B cell (primary cell): ENCODE data around the gene ATP5MC3. TPM values are rescaled to one million over a fixed set of nuclear protein-coding genes. Genes with fewer than 3 reads are reported as not detected.
A peak's percentile ranks its signal among the peaks of the same experiment; 100 is the strongest.

Experiments used
- ATAC-seq: fragments of 200-7000 bp; cut with Tn5 transposase; one replicate; pipeline ENCODE4 v1.10.0; 2021; ENCODE audit warnings: low read depth, mild to moderate bottlenecking, moderate number of reproducible peaks, moderate library complexity
- CTCF ChIA-PET: fragments of 350-600 bp; sonication (Branson Sonifier 250); formaldehyde crosslinking; loops from one replicate; lab custom pipeline; 2021; ENCODE audit warnings: antibody characterized with exemption, inconsistent platforms; lab: Charles Lee
- POLR2A ChIA-PET: fragments of 350-600 bp; sonication (Branson Sonifier 250); formaldehyde crosslinking; loops from one replicate; lab custom pipeline; 2021; ENCODE audit warnings: antibody characterized with exemption; lab: Charles Lee
- DNase-seq: peaks from one replicate; pipeline ENCODE4 v3.0.0; 2013
- H2AFZ ChIP-seq: 2 replicates; pipeline ENCODE4 v1.6.1; 2012; ENCODE audit warnings: mild to moderate bottlenecking, low read depth, low read length; ENCODE audit not compliant: insufficient read depth, poor library complexity, severe bottlenecking
- H3K27ac ChIP-seq, 2 donors: 1 replicate in 1 of 2; 2 replicates in 1 of 2; pipeline ENCODE4 v1.5.1; 2012 to 2013; ENCODE audit warnings: low read length in 2 of 2, mild to moderate bottlenecking in 2 of 2, moderate library complexity in 1 of 2
- H3K27me3 ChIP-seq, 4 experiments: fragments of 200-600 bp in 1 of 4; sonication (generic) in 1 of 4; replicated peaks in 1 of 4; 1 replicate in 2 of 4; 2 replicates in 2 of 4; pipeline versions ENCODE4 v1.6.1 to v1.7.0; 2013 to 2016; ENCODE audit warnings: low read length in 3 of 4, mild to moderate bottlenecking in 2 of 4, mixed read lengths in 1 of 4, moderate library complexity in 1 of 4; ENCODE audit not compliant: insufficient read depth in 4 of 4, control insufficient read depth in 3 of 4; ENCODE audit errors: control extremely low read depth in 1 of 4
- H3K36me3 ChIP-seq, 2 experiments: replicated peaks in 1 of 2; 1 replicate in 1 of 2; 2 replicates in 1 of 2; pipeline versions ENCODE4 v1.6.1 to v1.7.1; 2013; ENCODE audit warnings: low read length in 1 of 2; ENCODE audit not compliant: insufficient read depth in 2 of 2, control insufficient read depth in 1 of 2; ENCODE audit errors: control extremely low read depth in 1 of 2, extremely low read depth in 1 of 2
- H3K4me1 ChIP-seq, 2 donors: fragments of 200-600 bp in 1 of 2; sonication (generic) in 1 of 2; 1 replicate in 1 of 2; 2 replicates in 1 of 2; pipeline versions ENCODE4 v1.5.1 to v1.6.1; 2013 to 2017; ENCODE audit warnings: low read length in 2 of 2; ENCODE audit not compliant: control insufficient read depth in 2 of 2, insufficient read depth in 2 of 2
- H3K4me2 ChIP-seq: replicated peaks from 2 replicates; pipeline ENCODE3; 2012; ENCODE audit warnings: mild to moderate bottlenecking, low read depth, low read length; ENCODE audit not compliant: poor library complexity, severe bottlenecking
- H3K4me3 ChIP-seq, 5 experiments: fragments of 200-600 bp in 1 of 5; sonication (generic) in 1 of 5; 1 replicate in 3 of 5; 2 replicates in 2 of 5; pipeline versions ENCODE4 v1.5.1 to v1.7.0; 2011 to 2016; ENCODE audit warnings: low read length in 4 of 5, mild to moderate bottlenecking in 4 of 5, low read depth in 2 of 5, control low read depth in 1 of 5, moderate library complexity in 1 of 5; ENCODE audit not compliant: insufficient read depth in 1 of 5; ENCODE audit errors: control extremely low read depth in 1 of 5, extremely low read depth in 1 of 5
- H3K79me2 ChIP-seq: fragments of 200-600 bp; sonication (generic); one replicate; pipeline ENCODE4 v1.6.0; 2016; ENCODE audit warnings: low read length; ENCODE audit not compliant: control insufficient read depth, insufficient read depth
- H3K9ac ChIP-seq: fragments of 200-600 bp; sonication (generic); 2 replicates; pipeline ENCODE4 v1.6.1; 2017; ENCODE audit warnings: mild to moderate bottlenecking, low read length, moderate library complexity
- H3K9me3 ChIP-seq, 3 donors: one replicate each; pipeline versions ENCODE4 v1.6.1 to v1.7.1; 2013; ENCODE audit warnings: low read length in 2 of 3; ENCODE audit not compliant: control insufficient read depth in 2 of 3, insufficient read depth in 1 of 3; ENCODE audit errors: control extremely low read depth in 1 of 3
- H4K20me1 ChIP-seq: 2 replicates; pipeline ENCODE4 v1.6.0; 2012; ENCODE audit warnings: mild to moderate bottlenecking, low read length; ENCODE audit not compliant: insufficient read depth, control insufficient read depth, poor library complexity, severe bottlenecking
- H3K27ac Mint-ChIP-seq: one replicate; pipeline ENCODE4 v1.8.0; 2021; ENCODE audit warnings: mixed read lengths
- H3K27me3 Mint-ChIP-seq: one replicate; pipeline ENCODE4 v1.8.0; 2021; ENCODE audit warnings: mixed read lengths
- H3K4me1 Mint-ChIP-seq: one replicate; pipeline ENCODE4 v1.8.0; 2021; ENCODE audit warnings: mixed read lengths
- H3K4me3 Mint-ChIP-seq: one replicate; pipeline ENCODE4 v1.8.0; 2021; ENCODE audit warnings: mixed read lengths
- H3K9me3 Mint-ChIP-seq: one replicate; pipeline ENCODE4 v1.8.0; 2022; ENCODE audit warnings: mixed read lengths; ENCODE audit not compliant: insufficient read depth
- EZH2 ChIP-seq: IDR thresholded peaks from 2 replicates; pipeline ENCODE4 v1.6.1; 2012; ENCODE audit warnings: borderline replicate concordance, low read depth, mild to moderate bottlenecking, moderate library complexity, low read length; ENCODE audit not compliant: insufficient read depth, poor library complexity, severe bottlenecking
- WGBS: methylation state at CpG from one replicate; pipeline ENCODE4 v1.1.5; 2013; ENCODE audit warnings: missing lambda C conversion rate; ENCODE audit not compliant: insufficient coverage; 5-methylcytosine and 5-hydroxymethylcytosine counted together
- intact Hi-C: fragments of 100-400 bp; cut with micrococcal nuclease; formaldehyde crosslinking; loops from one replicate; pipeline ENCODE4 v1.10.0; 2022
- polyA plus RNA-seq: library from polyadenylated mRNA; depleted of rRNA; stranded (reverse); fragments of >200 nt; gene quantifications from 2 replicates; pipeline ENCODE4 v1.2.3, GENCODE V29; 2012
- total RNA-seq, 2 donors: library from RNA; stranded (reverse); fragments of 120-200 nt in 1 of 2; gene quantifications; 1 replicate in 1 of 2; 2 replicates in 1 of 2; pipeline versions ENCODE4 v1.2.3 to v1.2.4, GENCODE V29; 2013 to 2022
- TF ChIP-seq, protein P1 (sequence below): fragments of 200-600 bp; IDR thresholded peaks from one replicate; pipeline ENCODE4 v1.8.0; 2022; ENCODE audit warnings: antibody characterized with exemption, mild to moderate bottlenecking

ATP5MC3 gene
- total and polyA plus RNA-seq, 2 donors (not counting 1 experiment from before 2014, with no cell fraction given): 68.5 to 94.1 TPM

DNA sequence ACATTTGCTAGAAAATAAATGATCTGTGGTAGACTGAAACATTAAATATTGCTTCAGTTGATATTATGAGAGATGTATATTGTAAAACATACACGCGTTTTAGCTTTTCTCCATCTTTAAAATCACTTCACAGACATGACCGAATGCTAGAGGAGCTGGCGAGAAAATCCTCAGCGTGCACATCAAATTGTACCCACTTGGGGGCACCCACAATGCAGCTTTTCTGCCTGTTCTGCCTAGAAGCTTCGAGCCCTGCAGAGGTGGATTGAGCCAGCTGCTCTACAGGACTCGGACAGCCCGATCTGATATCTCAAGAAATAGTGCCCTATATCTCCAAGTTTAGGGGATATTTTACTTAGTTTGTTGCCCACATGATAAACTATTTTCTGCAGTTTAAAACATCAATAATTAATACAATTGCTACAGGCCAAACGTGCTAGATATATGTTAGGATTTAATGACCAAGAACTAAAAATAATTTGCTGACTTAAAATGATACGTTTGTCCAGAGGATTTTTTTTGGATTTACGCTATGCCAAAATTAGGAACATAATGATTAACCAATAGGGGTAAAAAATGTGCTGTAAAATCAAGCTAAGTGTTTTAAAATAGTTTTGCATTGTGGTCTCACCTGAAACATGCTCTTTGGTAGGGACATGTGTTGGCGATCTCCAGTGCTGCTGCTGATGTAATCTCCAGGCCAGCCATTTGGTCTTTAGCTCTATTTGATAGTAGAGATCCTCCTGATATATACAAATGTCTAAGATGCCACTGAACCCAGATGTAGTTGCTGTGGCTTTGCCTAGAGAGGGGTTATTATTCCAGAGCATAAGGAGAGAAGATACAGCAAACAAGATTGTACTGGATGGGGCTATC lies 22.3 kb upstream of the ATP5MC3 start:
- Mint-ChIP-seq H3K9me3 (peaks cover 3% of the 10 kb centered on the region), H3K4me1 (peaks cover 4% of the 10 kb centered on the region), H3K27ac (no peak overlapping the region), H3K27me3 (peaks cover 16% of the 10 kb centered on the region), H3K4me3 (no peak overlapping the region)
- CTCF ChIA-PET: interaction anchor here (0.7 to 1.9 kb wide), 13 partner anchors 14 to 741 kb away, joined by 3 to 11 read pairs (median 4); no protein-coding TSS in a partner anchor
- no peaks in the 10 kb centered on the region for H3K4me1 ChIP-seq
- no peaks in the 10 kb centered on the region for H4K20me1 ChIP-seq
- TF ChIP-seq, protein P1, sequence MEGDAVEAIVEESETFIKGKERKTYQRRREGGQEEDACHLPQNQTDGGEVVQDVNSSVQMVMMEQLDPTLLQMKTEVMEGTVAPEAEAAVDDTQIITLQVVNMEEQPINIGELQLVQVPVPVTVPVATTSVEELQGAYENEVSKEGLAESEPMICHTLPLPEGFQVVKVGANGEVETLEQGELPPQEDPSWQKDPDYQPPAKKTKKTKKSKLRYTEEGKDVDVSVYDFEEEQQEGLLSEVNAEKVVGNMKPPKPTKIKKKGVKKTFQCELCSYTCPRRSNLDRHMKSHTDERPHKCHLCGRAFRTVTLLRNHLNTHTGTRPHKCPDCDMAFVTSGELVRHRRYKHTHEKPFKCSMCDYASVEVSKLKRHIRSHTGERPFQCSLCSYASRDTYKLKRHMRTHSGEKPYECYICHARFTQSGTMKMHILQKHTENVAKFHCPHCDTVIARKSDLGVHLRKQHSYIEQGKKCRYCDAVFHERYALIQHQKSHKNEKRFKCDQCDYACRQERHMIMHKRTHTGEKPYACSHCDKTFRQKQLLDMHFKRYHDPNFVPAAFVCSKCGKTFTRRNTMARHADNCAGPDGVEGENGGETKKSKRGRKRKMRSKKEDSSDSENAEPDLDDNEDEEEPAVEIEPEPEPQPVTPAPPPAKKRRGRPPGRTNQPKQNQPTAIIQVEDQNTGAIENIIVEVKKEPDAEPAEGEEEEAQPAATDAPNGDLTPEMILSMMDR: peak; percentile 55
- TF ChIP-seq EZH2: no peak
- H3K4me2 ChIP-seq: peak overlapping the region; percentile 7
- peaks cover 0 to 3% (median 0%) of the 10 kb centered on the region in 4 experiments for H3K27me3 ChIP-seq
- no peaks in the 10 kb centered on the region for H3K36me3 ChIP-seq
- H2AFZ ChIP-seq: peak overlapping the region; percentile 37
- POLR2A ChIA-PET: no interaction called here
- DNase-seq: peak; percentile 55
- H3K27ac ChIP-seq: no peak overlapping the region
- no peaks in the 10 kb centered on the region for H3K9me3 ChIP-seq
- H3K4me3 ChIP-seq: no peak overlapping the region
- peak; percentile 76 for ATAC-seq
- H3K9ac ChIP-seq: no peak overlapping the region
- H3K79me2 ChIP-seq: no peaks in the 10 kb centered on the region
- intact Hi-C loops: loop anchor here (1.0 kb wide), 1 partner anchor 78 kb away; no protein-coding TSS in a partner anchor
- 35% methylated on average over 5 of the region's 12 CpGs for WGBS

DNA sequence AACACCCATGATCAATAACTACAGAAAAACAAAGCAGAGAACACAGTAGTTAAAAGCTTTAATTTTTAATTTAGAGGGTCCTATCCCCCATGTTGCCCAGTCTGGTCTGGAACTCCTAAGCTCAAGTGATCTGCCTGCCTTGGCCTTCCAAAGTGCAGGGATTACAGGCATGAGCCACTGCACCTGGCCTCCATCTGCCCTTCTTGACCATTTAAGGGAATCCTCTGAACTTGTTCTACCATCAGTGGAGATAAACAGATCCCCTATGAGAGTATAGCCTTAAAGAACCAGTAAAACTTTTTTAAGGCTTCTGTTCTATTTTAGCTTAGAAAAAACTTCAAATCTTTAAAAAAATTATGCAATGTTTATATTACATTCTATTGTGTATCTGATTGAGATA lies 13.5 kb upstream of the ATP5MC3 start:
- H3K9me3 Mint-ChIP-seq: peaks cover 3% of the 10 kb centered on the region
- H2AFZ ChIP-seq: no peak overlapping the region
- no peaks in the 10 kb centered on the region for H3K36me3 ChIP-seq
- ChIA-PET CTCF (no interaction called here), POLR2A (no interaction called here)
- intact Hi-C loops: no loop called here
- no peaks in the 10 kb centered on the region for H3K79me2 ChIP-seq
- no peak overlapping the region for H3K4me3 Mint-ChIP-seq
- no peak overlapping the region for H3K4me3 ChIP-seq
- H3K9me3 ChIP-seq: peaks cover 0 to 1% (median 0%) of the 10 kb centered on the region in 3 donors
- H3K27me3 Mint-ChIP-seq: peaks cover 51% of the 10 kb centered on the region
- H3K4me1 ChIP-seq: no peaks in the 10 kb centered on the region
- no peak overlapping the region for H3K27ac Mint-ChIP-seq
- H3K4me1 Mint-ChIP-seq: no peaks in the 10 kb centered on the region
- no peak overlapping the region for H3K9ac ChIP-seq
- no peaks in the 10 kb centered on the region for H4K20me1 ChIP-seq
- H3K27me3 ChIP-seq: no peaks in the 10 kb centered on the region
- no peak for DNase-seq
- TF ChIP-seq, protein P1: no peak
- no peak for TF ChIP-seq EZH2
- ATAC-seq: no peak
- no peak overlapping the region for H3K27ac ChIP-seq
- no peak overlapping the region for H3K4me2 ChIP-seq
